UCSD-AML1 (cell line): ENCODE measurements around the gene DLG2.
"Not testable (repeated sequence)": the region's sequence is repeated elsewhere in the genome, so short reads cannot be mapped to it uniquely, and the experiment has no call there.

Experiments
- DNase-seq: peaks from one replicate; lab custom pipeline; 2025; ENCODE audit not compliant: unreplicated experiment; lab: John Stamatoyannopoulos, UW

Gene DLG2

GRCh38 chr11:84804041-84804440 is 823.1 kb downstream of the DLG2 start:
- DNase-seq, result no peak

DNA sequence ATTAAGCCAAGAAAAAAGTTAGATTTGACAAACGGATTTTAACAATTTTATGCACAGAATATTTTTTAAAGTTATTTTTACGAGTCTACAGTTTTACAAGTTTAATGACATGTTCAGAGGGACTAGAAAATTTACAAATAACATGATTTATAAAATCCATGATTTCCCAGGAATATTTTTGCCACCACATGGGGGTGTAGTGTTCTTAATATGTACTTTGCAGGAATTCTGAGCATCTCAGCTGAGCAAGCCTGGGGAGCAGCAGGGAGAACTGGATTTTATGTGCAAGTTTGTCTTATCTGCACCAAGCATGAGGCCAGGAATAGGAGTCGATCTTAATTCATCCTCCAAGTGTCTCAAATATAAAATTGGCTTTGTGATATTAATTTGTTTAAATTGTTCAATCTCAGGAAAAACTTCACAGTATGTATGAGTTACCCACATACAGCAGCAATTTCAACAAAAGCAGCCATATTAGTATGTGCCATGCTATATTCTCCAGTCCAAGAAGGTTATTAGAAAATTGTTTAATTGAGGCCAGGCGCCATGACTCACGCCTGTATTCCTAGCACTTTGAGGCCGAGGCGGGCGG is 826.3 kb downstream of the DLG2 start:
- no peak for DNase-seq

DNA sequence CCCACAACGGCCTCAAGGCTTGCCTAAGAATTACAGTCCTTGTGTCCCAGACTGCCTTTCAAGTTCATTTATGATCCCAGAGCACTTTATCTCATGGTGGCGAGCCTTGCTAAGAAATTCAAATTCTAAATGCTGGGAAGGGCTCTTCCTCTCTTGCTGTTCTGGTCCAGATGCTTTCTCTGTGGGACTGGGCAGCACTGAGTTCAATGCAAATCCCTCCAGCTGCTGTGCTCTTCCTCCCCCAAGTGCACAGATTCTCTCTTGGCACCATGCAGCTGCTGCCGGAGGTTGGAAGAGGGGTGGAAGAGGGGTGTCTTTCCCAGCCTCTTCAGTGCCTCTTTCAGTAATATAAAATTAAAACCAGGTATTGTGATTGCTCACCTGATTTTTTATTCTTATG is 828.0 kb downstream of the DLG2 start:
- DNase-seq, result no peak

- no peak for DNase-seq
Measured at GRCh38 chr11:84795698-84796097, 831.4 kb downstream of the DLG2 start.

GRCh38 chr11:84794663-84795443 is 832.3 kb downstream of the DLG2 start:
- DNase-seq, result no peak

DNA sequence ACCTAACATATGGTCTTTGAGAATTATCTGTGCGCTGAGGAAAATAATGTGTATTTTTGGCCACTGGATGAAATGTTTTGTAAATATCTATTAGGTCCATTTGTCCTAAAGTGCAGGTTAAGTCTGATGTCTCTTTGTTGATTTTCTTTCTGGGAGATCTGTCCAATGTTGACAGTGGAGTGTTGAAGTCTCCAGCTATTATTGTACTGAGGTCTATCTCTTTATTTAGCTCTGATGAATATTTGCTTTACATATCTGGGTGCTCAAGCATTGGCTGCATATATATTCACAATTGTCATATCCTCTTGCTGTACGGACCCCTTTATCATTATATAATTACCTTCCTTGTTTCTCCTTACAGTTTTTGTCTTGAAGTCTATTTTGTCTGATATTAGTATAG is 833.8 kb downstream of the DLG2 start:
- DNase-seq, result no peak

- DNase-seq, result no peak
Measured at GRCh38 chr11:84790849-84791427, 836.2 kb downstream of the DLG2 start.

GRCh38 chr11:84788220-84788619 is 838.9 kb downstream of the DLG2 start:
- no peak for DNase-seq

DNA sequence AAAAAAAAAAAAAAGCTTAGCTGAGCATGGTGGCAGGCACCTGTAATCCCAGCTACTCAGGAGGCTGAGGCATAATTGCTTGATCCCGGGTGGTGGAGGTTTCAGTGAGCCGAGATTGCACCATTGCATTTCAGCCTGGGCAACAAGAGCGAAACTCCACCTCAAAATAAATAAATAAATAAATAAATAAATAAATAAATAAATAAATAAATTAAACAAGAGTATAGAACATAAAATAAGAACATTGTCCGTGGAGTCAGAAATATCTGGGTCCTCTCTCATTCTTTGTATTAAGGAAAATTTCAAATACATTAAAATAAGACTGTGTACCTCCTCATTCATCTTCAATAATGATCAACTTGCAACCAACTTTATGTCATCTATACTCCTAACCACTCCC is 843.0 kb downstream of the DLG2 start:
- not testable (repeated sequence) for DNase-seq

DNA sequence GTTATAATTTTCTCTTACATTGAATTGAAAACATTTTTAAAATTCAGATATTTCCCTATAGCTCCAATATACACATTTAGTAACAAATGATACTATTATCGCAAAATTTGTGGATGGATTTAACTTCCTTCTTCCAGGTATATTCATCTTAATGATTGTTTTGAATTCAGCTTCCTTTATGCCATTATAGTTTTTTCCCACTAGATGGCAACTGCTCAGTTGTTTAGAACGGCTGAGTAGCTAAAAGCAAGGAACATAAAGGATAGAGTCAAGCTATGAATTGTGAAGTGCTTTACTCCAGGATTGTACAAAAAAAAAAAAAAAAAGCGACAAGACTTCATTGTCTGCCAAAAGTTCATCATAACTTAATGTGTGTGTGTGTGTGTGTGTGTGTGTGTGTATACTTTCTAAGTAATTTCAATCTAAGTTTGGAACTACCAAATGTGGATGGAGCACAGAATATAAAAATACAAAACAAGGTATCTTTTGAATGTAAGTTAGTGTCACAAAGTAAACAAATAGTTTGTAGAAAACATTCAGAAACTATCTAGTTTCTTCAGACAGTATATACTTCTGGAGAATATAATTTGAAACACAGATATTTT is 846.4 kb downstream of the DLG2 start:
- no peak for DNase-seq

- no peak for DNase-seq
Measured at GRCh38 chr11:84775503-84775902, 851.6 kb downstream of the DLG2 start.

GRCh38 chr11:84763931-84764330 is 863.2 kb downstream of the DLG2 start:
- DNase-seq, result no peak

DNA sequence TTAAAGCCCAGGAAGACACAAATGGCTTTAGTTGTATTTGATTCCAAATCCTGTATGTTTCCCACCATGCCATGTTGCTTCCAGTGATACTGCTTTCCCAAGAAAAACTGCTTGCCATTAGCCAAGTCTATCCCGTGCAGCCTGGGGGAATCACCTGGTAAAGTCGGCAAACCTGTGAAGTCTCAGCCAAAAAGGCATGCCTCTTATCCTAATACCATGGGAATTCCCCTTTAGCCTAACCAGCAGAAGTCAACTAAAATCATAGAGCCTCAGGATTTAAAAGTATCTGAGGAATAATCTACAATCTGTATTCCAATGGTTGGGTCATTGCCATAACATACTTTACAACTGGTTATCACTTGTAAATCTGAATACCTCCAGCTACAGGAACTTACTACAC is 869.4 kb downstream of the DLG2 start:
- no peak for DNase-seq

- DNase-seq, result no peak
Measured at GRCh38 chr11:84751371-84751770, 875.8 kb downstream of the DLG2 start.

DNA sequence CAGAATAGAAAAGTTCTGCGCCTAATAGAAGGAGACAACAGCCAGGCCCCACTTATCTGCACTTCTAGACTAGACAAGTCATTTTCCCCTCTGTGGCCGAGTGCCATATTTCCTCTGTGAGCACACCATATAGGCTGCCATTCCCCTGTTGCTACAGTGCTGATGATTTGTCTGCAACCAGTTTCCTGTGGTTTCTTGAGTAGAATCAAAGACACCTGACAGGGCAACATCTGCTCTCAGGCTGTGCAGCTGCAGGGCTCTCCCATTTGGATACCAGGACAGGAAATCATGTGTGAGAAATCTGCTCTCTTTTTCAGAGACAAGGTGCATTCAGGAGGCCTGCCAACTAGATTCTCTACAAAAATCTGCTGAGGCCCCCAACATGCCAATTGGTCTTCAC is 879.3 kb downstream of the DLG2 start:
- peak; percentile 13 for DNase-seq

DNA sequence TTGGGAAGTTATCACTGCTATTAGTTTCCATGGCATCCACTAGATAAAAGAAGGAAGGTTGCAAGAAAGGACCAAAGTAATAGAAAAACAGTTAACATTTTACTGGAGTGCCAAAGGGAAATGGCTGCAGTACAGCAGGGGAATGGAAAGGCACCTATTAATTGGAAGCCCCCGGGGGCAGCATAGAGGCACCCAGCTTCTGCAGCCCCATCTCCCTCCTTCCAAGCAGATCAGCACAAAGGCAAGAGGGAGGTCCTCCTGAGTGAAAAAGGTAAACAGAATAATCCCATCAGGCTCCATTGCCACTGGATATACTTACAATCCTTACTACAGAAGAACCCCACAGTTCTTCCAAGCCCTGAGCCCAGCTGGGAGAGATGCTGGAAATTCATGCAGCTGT is 887.1 kb downstream of the DLG2 start:
- no peak for DNase-seq

- DNase-seq, result no peak
Measured at GRCh38 chr11:84724256-84724655, 902.9 kb downstream of the DLG2 start.

DNA sequence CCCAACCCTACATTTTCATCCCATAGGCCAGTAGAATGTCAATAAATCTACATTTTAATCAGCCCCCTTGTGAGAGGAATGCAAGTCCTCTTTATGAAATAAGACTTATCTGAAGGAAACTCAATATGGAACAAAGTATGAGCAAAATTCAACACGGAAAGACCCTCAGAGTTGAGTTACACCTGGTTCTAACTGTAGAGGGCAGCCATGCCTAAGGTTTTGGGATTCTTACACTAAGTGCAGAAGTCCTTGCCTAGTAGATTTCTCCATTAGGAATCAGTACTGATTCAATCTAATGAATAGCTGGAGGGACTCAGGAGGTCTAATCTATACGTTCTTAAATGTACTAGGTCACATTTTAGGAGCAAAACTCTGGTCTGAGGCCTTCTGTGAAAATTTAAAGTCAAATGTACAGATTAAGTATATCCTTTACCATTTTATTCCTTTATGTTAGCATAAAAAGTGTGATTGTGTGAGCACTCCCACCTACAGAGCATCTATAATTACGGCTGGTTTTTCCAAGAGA is 904.5 kb downstream of the DLG2 start:
- DNase-seq, result no peak

- DNase-seq, result no peak
Measured at GRCh38 chr11:84721561-84721961, 905.6 kb downstream of the DLG2 start.

GRCh38 chr11:84720706-84721402 is 906.3 kb downstream of the DLG2 start:
- DNase-seq, result peak; percentile 44

DNA sequence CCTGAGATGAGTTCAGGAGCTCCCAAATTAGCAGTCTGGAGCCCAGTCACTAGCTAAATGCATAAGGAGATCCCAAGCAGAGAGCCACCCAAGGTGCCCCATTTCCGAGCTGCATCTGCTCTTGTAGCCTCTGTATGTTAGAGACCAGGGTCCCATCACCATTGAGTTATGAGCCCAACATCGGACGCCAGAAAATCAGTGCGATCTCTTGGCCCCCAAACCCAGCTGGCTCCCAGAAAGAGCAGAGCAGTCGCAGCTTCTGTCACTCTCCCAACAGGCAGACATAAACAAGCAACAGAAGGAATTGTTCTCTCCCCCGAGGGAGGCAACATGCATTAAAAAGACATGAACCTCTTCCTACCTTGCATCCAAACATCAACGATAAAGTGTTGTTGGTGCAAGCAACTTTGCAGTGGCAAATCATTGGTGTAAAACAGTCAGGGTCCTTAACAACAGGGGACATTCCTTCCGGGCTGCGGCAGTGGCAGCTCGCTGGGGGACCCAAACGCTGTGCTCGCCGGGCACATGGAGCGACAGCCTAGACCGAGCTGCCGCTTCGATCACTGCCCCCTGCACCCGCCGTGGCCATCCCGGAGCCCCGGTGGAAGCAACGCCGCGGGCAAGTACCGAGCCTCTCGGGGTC is 907.1 kb downstream of the DLG2 start:
- peak; percentile 14 for DNase-seq
